ENCODE data around the gene HSF5.
"Not testable (repeated sequence)": the region's sequence is repeated elsewhere in the genome, so short reads cannot be mapped to it uniquely, and the experiment has no call there.

HSF5 gene

GRCh38 chr17:58412064-58412703 is 76.0 kb downstream of the HSF5 start:
- DNase-seq = no peak

- no peak for DNase-seq
Measured at GRCh38 chr17:58411408-58411894, 76.8 kb downstream of the HSF5 start.

- DNase-seq = no peak
Measured at GRCh38 chr17:58410714-58411407, 77.3 kb downstream of the HSF5 start.

GRCh38 chr17:58409432-58409831 is 78.8 kb downstream of the HSF5 start:
- no peak for DNase-seq

- DNase-seq = no peak
Measured at GRCh38 chr17:58403311-58403710, 84.9 kb downstream of the HSF5 start.

GRCh38 chr17:58402679-58403078 is 85.5 kb downstream of the HSF5 start:
- no peak for DNase-seq

GRCh38 chr17:58402047-58402446 is 86.2 kb downstream of the HSF5 start:
- no peak for DNase-seq

GRCh38 chr17:58401287-58401686 is 86.9 kb downstream of the HSF5 start:
- peak in 1 of 3 experiments; percentile 30 for DNase-seq

GRCh38 chr17:58400826-58401225 is 87.4 kb downstream of the HSF5 start:
- DNase-seq = no peak

GRCh38 chr17:58399974-58400373 is 88.2 kb downstream of the HSF5 start:
- DNase-seq = no peak

GRCh38 chr17:58398574-58399266 is 89.5 kb downstream of the HSF5 start:
- DNase-seq = peak in 2 of 3 experiments; percentile 31 to 76

GRCh38 chr17:58397421-58397820 is 90.8 kb downstream of the HSF5 start:
- DNase-seq = not testable (repeated sequence)

- no peak for DNase-seq
Measured at GRCh38 chr17:58396173-58396572, 92.0 kb downstream of the HSF5 start.

- DNase-seq = no peak
Measured at GRCh38 chr17:58394534-58395223, 93.5 kb downstream of the HSF5 start.

- peak; percentile 81 to 97 (median 88) for DNase-seq
Measured at GRCh38 chr17:58391302-58391984, 96.8 kb downstream of the HSF5 start.

- DNase-seq = no peak
Measured at GRCh38 chr17:58390884-58391283, 97.3 kb downstream of the HSF5 start.

GRCh38 chr17:58388302-58389190 is 99.7 kb downstream of the HSF5 start:
- no peak for DNase-seq

- DNase-seq = no peak
Measured at GRCh38 chr17:58387834-58388233, 100.4 kb downstream of the HSF5 start.

- no peak for DNase-seq
Measured at GRCh38 chr17:58386708-58387107, 101.5 kb downstream of the HSF5 start.

- DNase-seq = no peak
Measured at GRCh38 chr17:58385359-58385899, 102.8 kb downstream of the HSF5 start.

GRCh38 chr17:58384897-58385296 is 103.3 kb downstream of the HSF5 start:
- no peak for DNase-seq
